B cell (primary cell): ENCODE measurements around the gene NEAT1.

Experiments used
- EZH2 ChIP-seq: IDR thresholded peaks from 2 replicates; pipeline ENCODE4 v1.6.1; 2012; ENCODE audit warnings: borderline replicate concordance, low read depth, mild to moderate bottlenecking, moderate library complexity, low read length; ENCODE audit not compliant: insufficient read depth, poor library complexity, severe bottlenecking
- TF ChIP-seq, protein P1 (sequence below): fragments of 200-600 bp; IDR thresholded peaks from one replicate; pipeline ENCODE4 v1.8.0; 2022; ENCODE audit warnings: antibody characterized with exemption, mild to moderate bottlenecking

DNA sequence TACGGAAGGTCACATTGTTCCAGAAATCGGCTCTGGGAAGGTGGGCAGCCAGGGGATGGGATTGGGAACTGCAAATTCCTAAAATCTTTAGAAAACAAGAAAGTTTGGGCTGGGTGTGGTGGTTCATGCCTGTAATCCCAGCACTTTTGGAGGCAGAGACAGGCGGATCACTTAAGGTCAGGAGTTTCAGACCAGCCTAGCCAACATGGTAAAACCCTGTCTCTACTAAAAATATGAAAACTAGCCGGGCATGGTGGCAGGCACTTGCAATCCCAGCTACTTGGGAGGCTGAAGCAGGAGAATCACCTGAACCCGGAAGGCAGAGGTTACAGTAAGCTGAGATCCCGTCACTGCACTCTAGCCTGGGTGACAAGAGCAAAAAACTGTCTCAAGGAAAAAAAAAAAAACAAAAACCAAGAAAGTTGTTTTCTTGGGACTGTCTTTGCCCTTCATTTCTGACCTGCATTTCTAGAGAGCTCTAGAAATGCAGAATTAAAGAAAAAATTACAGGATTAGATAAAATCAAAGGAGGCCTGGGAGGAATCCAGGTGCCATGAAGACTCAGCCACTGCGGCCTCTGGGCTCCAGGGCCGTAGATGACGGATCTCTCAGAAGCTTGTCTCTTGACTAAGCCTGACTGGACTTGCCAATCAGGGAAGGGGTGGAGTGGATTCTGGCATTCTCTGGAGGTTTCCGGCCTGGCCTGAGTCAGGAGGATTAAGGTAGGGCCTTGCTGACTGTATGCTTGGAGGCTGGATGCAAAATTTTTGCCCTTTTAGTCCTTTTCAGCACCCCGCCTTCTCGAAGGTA is 71.0 kb downstream of the NEAT1 start:
- TF ChIP-seq, protein P1, sequence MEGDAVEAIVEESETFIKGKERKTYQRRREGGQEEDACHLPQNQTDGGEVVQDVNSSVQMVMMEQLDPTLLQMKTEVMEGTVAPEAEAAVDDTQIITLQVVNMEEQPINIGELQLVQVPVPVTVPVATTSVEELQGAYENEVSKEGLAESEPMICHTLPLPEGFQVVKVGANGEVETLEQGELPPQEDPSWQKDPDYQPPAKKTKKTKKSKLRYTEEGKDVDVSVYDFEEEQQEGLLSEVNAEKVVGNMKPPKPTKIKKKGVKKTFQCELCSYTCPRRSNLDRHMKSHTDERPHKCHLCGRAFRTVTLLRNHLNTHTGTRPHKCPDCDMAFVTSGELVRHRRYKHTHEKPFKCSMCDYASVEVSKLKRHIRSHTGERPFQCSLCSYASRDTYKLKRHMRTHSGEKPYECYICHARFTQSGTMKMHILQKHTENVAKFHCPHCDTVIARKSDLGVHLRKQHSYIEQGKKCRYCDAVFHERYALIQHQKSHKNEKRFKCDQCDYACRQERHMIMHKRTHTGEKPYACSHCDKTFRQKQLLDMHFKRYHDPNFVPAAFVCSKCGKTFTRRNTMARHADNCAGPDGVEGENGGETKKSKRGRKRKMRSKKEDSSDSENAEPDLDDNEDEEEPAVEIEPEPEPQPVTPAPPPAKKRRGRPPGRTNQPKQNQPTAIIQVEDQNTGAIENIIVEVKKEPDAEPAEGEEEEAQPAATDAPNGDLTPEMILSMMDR, result no peak
- TF ChIP-seq EZH2, result no peak
